NOMO-1 (cell line): ENCODE results near the gene NPNT.

ENCODE experiments used
- DNase-seq, 2 experiments: peaks; one replicate each; lab custom pipeline; 2025; ENCODE audit not compliant: unreplicated experiment in 2 of 2; lab: John Stamatoyannopoulos, UW

NPNT gene

GRCh38 chr4:106011387-106011786, 116.1 kb downstream of the NPNT start:
- DNase-seq: no peak

GRCh38 chr4:106017975-106018374, 122.7 kb downstream of the NPNT start:
- no peak for DNase-seq

- DNase-seq: no peak
Measured at GRCh38 chr4:106019771-106020170, 124.5 kb downstream of the NPNT start.
